Small intestine (tissue), 7 donors: ENCODE data around the gene SEZ6L. TPM values are rescaled to one million over a fixed set of nuclear protein-coding genes. Genes with fewer than 3 reads are reported as not detected.

Experiments
- DNase-seq, 2 donors: peaks; one replicate each; pipeline versions ENCODE4 v3.0.0 to v3.0.0-alpha.2; 2013
- FAIRE-seq: peaks from 2 replicates; lab custom pipeline; 2012; peaks lifted over from hg19 to GRCh38; lab: Jason Lieb, UNC
- H3K27ac ChIP-seq, 3 donors: one replicate each; pipeline ENCODE4 v1.5.1; 2013; ENCODE audit warnings: low read length in 2 of 3, mild to moderate bottlenecking in 2 of 3, control low read depth in 1 of 3, inconsistent platforms in 1 of 3, low read depth in 1 of 3, moderate library complexity in 1 of 3
- H3K27me3 ChIP-seq, 3 donors: one replicate each; pipeline ENCODE4 v1.6.1; 2013; ENCODE audit warnings: low read length in 3 of 3, inconsistent platforms in 1 of 3; ENCODE audit not compliant: control insufficient read depth in 3 of 3, insufficient read depth in 3 of 3
- H3K36me3 ChIP-seq, 3 donors: one replicate each; pipeline ENCODE4 v1.6.1; 2013; ENCODE audit warnings: low read length in 3 of 3, inconsistent platforms in 1 of 3, low read depth in 1 of 3, mild to moderate bottlenecking in 1 of 3, moderate library complexity in 1 of 3; ENCODE audit not compliant: control insufficient read depth in 3 of 3, insufficient read depth in 2 of 3
- H3K4me1 ChIP-seq, 3 donors: one replicate each; pipeline ENCODE4 v1.6.1; 2013; ENCODE audit warnings: low read length in 2 of 3, inconsistent platforms in 1 of 3, low read depth in 1 of 3, mild to moderate bottlenecking in 1 of 3, moderate library complexity in 1 of 3; ENCODE audit not compliant: control insufficient read depth in 3 of 3, insufficient read depth in 2 of 3
- H3K4me3 ChIP-seq, 3 donors: one replicate each; pipeline ENCODE4 v1.5.1; 2013; ENCODE audit warnings: low read length in 3 of 3, control low read depth in 1 of 3, inconsistent platforms in 1 of 3, low read depth in 1 of 3, mild to moderate bottlenecking in 1 of 3, moderate library complexity in 1 of 3
- H3K9me3 ChIP-seq, 2 donors: one replicate each; pipeline ENCODE4 v1.6.1; 2013; ENCODE audit warnings: low read depth in 1 of 2, low read length in 1 of 2; ENCODE audit not compliant: control insufficient read depth in 2 of 2, insufficient read depth in 1 of 2
- WGBS, 3 donors: extraction: QIAGEN DNeasy Blood & Tissue Kit; methylation state at CpG; one replicate each; pipeline ENCODE4 v1.1.7; 2013; 5-methylcytosine and 5-hydroxymethylcytosine counted together
- polyA plus RNA-seq, 4 donors: library from polyadenylated mRNA; stranded (reverse) in 3 of 4; unstranded in 1 of 4; fragments of 200-250 nt in 3 of 4; fragments of 120-200 nt in 1 of 4; gene quantifications; one replicate each; pipeline versions ENCODE4 v1.2.1 to v1.2.3, GENCODE V29; 2013
- donor health status: healthy with polysubstance abuse.
- donor health status: control.
- donor health status: control.
- donor health status: Bipolar disorder and iron deficiency.
- donor health status: healthy.

The SEZ6L gene
- polyA plus RNA-seq, 4 donors: 0.25 to 0.91 TPM; not detected in 2

- no peak for DNase-seq
- Histone ChIP-seq H3K4me1 (no peaks in the 10 kb centered on the region), H3K27me3 (peaks cover 0 to 4% (median 2%) of the 10 kb centered on the region in 3 donors), H3K9me3 (no peaks in the 10 kb centered on the region), H3K36me3 (no peaks in the 10 kb centered on the region), H3K4me3 (no peak overlapping the region), H3K27ac (no peak overlapping the region)
- 33 to 46% (median 42%) methylated on average over 5 of the region's 5 CpGs for WGBS, 3 donors
- no peak for FAIRE-seq
These were observed 116.4 kb downstream of the SEZ6L start for GRCh38 chr22:26285632-26286031.

GRCh38 chr22:26286091-26286820, 117.0 kb downstream of the SEZ6L start:
- Histone ChIP-seq H3K27me3 (peaks cover 0 to 4% (median 2%) of the 10 kb centered on the region in 3 donors), H3K27ac (no peak overlapping the region), H3K4me3 (no peak overlapping the region), H3K9me3 (no peaks in the 10 kb centered on the region), H3K36me3 (no peaks in the 10 kb centered on the region), H3K4me1 (no peaks in the 10 kb centered on the region)
- DNase-seq: no peak
- 71 to 76% (median 72%) methylated on average over 10 of the region's 10 CpGs for WGBS, 3 donors
- no peak for FAIRE-seq

GRCh38 chr22:26287382-26288225, 118.3 kb downstream of the SEZ6L start:
- H3K27me3 ChIP-seq: peaks cover 0 to 4% (median 2%) of the 10 kb centered on the region in 3 donors
- 86 to 89% (median 89%) methylated on average over 7 of the region's 7 CpGs for WGBS, 3 donors
- no peak overlapping the region for H3K27ac ChIP-seq
- no peaks in the 10 kb centered on the region for H3K36me3 ChIP-seq
- FAIRE-seq (no peak), DNase-seq (no peak)
- no peak overlapping the region for H3K4me3 ChIP-seq
- H3K4me1 ChIP-seq: no peaks in the 10 kb centered on the region
- no peaks in the 10 kb centered on the region for H3K9me3 ChIP-seq

GRCh38 chr22:26289611-26290101, 120.4 kb downstream of the SEZ6L start:
- DNase-seq (no peak), FAIRE-seq (no peak)
- Histone ChIP-seq H3K4me1 (no peaks in the 10 kb centered on the region), H3K27ac (no peak overlapping the region), H3K4me3 (no peak overlapping the region), H3K9me3 (no peaks in the 10 kb centered on the region), H3K36me3 (no peaks in the 10 kb centered on the region), H3K27me3 (peaks cover 0 to 4% (median 2%) of the 10 kb centered on the region in 3 donors)
- WGBS, 3 donors: 75 to 80% (median 78%) methylated on average over 13 of the region's 13 CpGs

- DNase-seq: no peak
- H3K4me1 ChIP-seq: peaks cover 0 to 5% (median 0%) of the 10 kb centered on the region in 3 donors
- H3K36me3 ChIP-seq: no peaks in the 10 kb centered on the region
- no peak overlapping the region for H3K4me3 ChIP-seq
- peaks cover 0 to 4% (median 0%) of the 10 kb centered on the region in 3 donors for H3K27me3 ChIP-seq
- H3K9me3 ChIP-seq: no peaks in the 10 kb centered on the region
- no peak overlapping the region for H3K27ac ChIP-seq
- 72 to 79% (median 72%) methylated on average over 14 of the region's 14 CpGs for WGBS, 3 donors
- FAIRE-seq: no peak
These were observed 122.8 kb downstream of the SEZ6L start for GRCh38 chr22:26291940-26292666.

GRCh38 chr22:26292667-26292995, 123.4 kb downstream of the SEZ6L start:
- Histone ChIP-seq H3K36me3 (no peaks in the 10 kb centered on the region), H3K9me3 (no peaks in the 10 kb centered on the region), H3K27ac (no peak overlapping the region), H3K4me3 (no peak overlapping the region), H3K4me1 (peaks cover 0 to 5% (median 0%) of the 10 kb centered on the region in 3 donors), H3K27me3 (peaks cover 0 to 4% (median 0%) of the 10 kb centered on the region in 3 donors)
- DNase-seq: no peak
- no peak for FAIRE-seq
- WGBS, 3 donors: 75 to 87% (median 80%) methylated on average over 11 to 13 of the region's 13 CpGs

GRCh38 chr22:26295563-26296126, 126.4 kb downstream of the SEZ6L start:
- Histone ChIP-seq H3K4me3 (no peak overlapping the region), H3K36me3 (no peaks in the 10 kb centered on the region), H3K9me3 (no peaks in the 10 kb centered on the region), H3K27ac (no peak overlapping the region), H3K27me3 (no peaks in the 10 kb centered on the region), H3K4me1 (peaks cover 0 to 5% (median 0%) of the 10 kb centered on the region in 3 donors)
- no peak for FAIRE-seq
- no peak for DNase-seq
- 94 to 97% (median 96%) methylated on average over 3 of the region's 3 CpGs for WGBS, 3 donors
